HUES6 (cell line): ENCODE results near the gene SEMA4B.

ENCODE experiments used
- H3K27ac ChIP-seq: 2 replicates; pipeline ENCODE4 v1.7.0; 2013; ENCODE audit warnings: low read depth, mild to moderate bottlenecking, low read length, inconsistent platforms
- H3K27me3 ChIP-seq: 2 replicates; pipeline ENCODE4 v1.6.1; 2013; ENCODE audit warnings: low read length; ENCODE audit not compliant: control insufficient read depth, insufficient read depth
- H3K36me3 ChIP-seq: 2 replicates; pipeline ENCODE4 v1.6.1; 2013; ENCODE audit warnings: low read length; ENCODE audit not compliant: control insufficient read depth, insufficient read depth
- H3K4me1 ChIP-seq: 2 replicates; pipeline ENCODE4 v1.6.1; 2013; ENCODE audit warnings: low read length; ENCODE audit not compliant: control insufficient read depth, insufficient read depth
- H3K4me3 ChIP-seq: 2 replicates; pipeline ENCODE4 v1.5.1; 2013; ENCODE audit warnings: low read depth, low read length
- H3K9ac ChIP-seq: one replicate; pipeline ENCODE4 v1.6.1; 2013; ENCODE audit warnings: mild to moderate bottlenecking, low read length
- H3K9me3 ChIP-seq: 2 replicates; pipeline ENCODE4 v1.6.1; 2013; ENCODE audit warnings: low read depth, low read length; ENCODE audit not compliant: control insufficient read depth, insufficient read depth

SEMA4B gene

DNA sequence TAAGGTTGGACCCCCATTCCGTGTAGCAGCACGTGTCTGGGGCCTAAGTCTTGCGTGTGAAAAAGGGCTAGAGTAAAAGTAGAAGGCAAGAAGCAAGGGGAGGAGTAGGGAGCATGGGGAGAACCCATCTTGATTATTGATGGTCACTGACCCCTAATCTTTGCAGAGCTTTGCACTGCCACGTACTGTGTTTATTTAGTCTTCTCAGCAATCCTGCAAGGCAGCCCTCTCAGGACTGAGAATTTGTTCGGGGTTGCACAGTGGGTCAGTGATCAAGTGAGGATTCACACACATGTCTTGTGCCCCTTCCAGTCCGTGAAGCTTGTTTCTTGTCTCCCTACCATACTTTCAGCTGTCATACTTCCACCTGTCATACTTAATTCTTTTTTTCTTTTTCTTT is 7.2 kb downstream of the SEMA4B start:
- Histone ChIP-seq H3K9me3 (no peaks in the 10 kb centered on the region), H3K4me1 (peaks cover 13% of the 10 kb centered on the region; the same call in 1 of the 2 replicates), H3K9ac (no peak overlapping the region), H3K4me3 (no peak overlapping the region), H3K27ac (no peak overlapping the region), H3K27me3 (no peaks in the 10 kb centered on the region), H3K36me3 (0 out of 2 replicates have a peak, but pooled peaks cover 9% of the 10 kb centered on the region)

DNA sequence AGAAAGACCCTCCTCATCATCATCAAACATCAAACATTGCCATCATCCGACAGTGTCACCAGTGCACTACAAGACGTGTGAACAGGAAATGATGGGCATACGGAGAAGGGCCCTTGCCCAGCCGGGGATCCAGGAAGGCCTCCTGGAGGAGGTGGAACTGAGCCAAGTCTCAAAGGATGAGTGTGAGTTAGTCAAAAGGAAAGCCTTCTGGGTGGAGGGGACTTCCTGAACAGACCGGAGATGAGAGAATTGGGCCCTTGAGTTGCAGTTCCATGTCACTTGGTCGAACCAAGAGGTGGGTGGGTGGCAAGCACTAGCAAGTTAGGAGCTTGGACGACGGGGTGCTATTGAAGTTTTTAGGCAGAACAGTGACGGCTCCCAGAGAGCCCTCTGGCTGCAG is 8.5 kb downstream of the SEMA4B start:
- Histone ChIP-seq H3K36me3 (0 out of 2 replicates have a peak, but pooled peaks cover 9% of the 10 kb centered on the region), H3K27ac (no peak overlapping the region), H3K9ac (no peak overlapping the region), H3K4me1 (peaks cover 16% of the 10 kb centered on the region; the same call in 1 of the 2 replicates), H3K9me3 (no peaks in the 10 kb centered on the region), H3K4me3 (no peak overlapping the region), H3K27me3 (no peaks in the 10 kb centered on the region)

DNA sequence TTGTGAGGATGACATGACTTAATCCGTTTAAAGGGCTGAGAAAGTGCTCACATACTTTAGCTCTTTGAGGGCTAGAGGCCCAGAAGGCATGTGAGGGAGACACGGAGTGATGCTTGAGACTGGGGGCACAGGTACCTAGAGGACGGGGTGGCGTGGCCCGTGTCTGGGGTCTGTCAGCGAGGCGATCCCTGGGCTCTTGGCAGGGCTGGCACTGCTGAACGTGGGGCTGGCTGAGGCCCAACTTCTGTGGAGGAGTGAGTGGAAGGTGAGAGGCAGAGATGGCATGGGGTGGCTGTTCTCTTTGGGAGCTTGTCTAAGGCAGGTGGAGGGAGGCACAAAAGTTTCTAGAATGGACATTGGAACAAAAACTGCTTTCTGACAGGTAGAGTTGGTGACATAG is 9.5 kb downstream of the SEMA4B start:
- Histone ChIP-seq H3K36me3 (0 out of 2 replicates have a peak, but pooled peaks cover 6% of the 10 kb centered on the region), H3K4me3 (no peak overlapping the region), H3K9me3 (no peaks in the 10 kb centered on the region), H3K4me1 (peaks cover 16% of the 10 kb centered on the region; the same call in 1 of the 2 replicates), H3K27ac (no peak overlapping the region), H3K9ac (no peak overlapping the region), H3K27me3 (no peaks in the 10 kb centered on the region)

DNA sequence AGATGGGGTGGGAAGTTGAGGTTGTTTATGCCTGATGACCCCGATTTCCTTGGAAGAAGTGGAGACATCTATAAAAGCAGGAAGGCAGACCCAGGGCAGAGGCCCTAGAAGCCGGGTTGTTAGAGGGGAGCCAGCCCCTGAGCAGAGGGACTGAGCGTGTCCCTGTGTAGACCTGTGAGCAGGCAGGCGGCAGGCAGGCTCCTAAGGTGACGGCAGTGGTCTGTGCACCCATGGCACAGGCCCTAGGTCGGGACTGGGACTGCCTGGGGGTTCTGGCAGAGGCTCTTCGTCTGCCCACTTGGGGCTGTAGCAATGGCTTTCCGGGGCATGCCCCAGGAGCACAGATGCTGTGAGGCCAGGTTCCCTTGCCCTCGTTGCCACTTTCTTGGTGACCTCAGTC is 9.9 kb downstream of the SEMA4B start:
- Histone ChIP-seq H3K36me3 (0 out of 2 replicates have a peak, but pooled peaks cover 6% of the 10 kb centered on the region), H3K4me1 (peaks cover 16% of the 10 kb centered on the region; the same call in 1 of the 2 replicates), H3K27ac (no peak overlapping the region), H3K27me3 (no peaks in the 10 kb centered on the region), H3K9me3 (no peaks in the 10 kb centered on the region), H3K9ac (no peak overlapping the region), H3K4me3 (no peak overlapping the region)

DNA sequence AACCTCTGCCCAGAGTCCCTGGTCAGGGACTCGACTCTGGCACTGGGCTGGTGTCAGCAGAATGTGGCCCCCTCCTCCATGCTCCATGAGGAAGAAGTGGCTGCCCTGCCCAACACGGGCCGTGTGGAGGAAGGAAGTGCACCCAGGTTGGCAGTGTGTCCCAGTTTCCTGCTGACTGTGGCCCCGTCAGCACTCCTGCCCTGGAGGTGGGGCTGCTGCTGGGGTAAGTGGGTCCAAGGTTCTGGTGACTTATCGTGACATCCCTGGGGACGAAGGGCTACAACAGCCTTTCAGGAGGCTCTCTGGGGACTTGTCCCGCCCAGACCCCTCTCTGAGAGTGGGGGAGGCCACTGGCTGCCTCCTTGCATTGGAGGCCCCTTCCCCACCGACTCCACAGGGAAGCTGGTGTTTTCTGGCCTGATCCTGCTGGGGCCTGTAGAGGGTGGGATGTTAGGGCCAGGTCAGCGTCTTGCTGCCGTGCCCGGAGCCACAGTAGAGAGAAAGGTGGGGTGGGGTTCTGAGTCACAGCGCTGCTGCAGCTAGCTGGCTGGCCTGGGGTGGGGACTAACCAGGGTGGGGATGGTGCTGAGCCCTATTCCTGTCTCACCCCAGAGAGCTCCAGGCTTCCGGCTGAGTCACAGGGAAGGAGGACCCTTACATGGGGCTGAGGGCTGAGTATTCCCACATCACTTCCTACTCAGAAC is 10.5 kb downstream of the SEMA4B start:
- Histone ChIP-seq H3K9me3 (no peaks in the 10 kb centered on the region), H3K27me3 (no peaks in the 10 kb centered on the region), H3K27ac (no peak overlapping the region), H3K4me3 (no peak overlapping the region), H3K4me1 (peaks cover 16% of the 10 kb centered on the region; the same call in 1 of the 2 replicates), H3K36me3 (0 out of 2 replicates have a peak, but pooled peaks cover 3% of the 10 kb centered on the region), H3K9ac (no peak overlapping the region)

DNA sequence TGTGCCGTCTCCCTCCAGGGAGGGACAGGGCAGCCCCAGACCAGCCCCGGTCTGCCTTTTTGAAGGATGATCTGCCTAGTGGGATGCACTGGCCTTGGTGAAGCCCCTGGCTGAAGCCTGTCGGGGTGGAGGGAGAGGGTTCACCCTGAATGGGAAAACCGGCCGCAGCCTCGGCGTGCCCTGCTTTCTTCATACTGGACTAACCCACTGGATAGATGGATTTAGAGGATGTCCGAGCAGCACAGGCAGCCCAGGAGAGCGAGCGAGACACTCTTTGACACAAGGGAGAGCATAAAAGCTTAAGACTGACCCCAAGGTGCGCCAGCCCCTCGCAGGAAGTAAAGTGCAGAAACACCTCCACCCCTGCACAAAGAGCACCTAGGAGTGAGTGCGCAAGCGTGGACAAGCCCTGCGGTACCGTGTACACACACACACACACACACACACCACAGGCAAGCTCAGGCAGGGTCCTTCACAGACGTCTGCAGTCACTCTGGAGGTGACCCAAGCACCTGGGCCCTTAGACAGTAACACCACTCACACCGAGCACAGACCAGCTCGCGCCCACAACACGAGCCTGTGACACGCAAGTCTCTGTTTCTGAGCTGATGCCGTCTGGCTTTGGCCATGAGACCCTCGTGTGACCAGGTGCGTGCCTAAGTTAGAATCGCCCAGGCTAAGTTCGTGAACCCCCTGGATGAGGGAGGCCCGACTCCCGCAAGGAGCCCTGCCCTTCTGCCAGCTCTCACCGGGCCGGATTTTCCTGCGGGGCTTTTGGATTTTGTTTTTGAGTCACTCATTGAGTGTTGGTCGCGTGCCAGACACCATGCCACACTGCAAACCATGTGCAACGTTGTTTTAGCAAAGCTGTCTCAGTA is 11.3 kb downstream of the SEMA4B start:
- H3K36me3 ChIP-seq, result peaks cover 6% of the 10 kb centered on the region; the same call in 1 of the 2 replicates
- no peak overlapping the region for H3K4me3 ChIP-seq
- H3K9ac ChIP-seq, result no peak overlapping the region
- no peak overlapping the region for H3K27ac ChIP-seq
- H3K4me1 ChIP-seq, result peaks cover 16% of the 10 kb centered on the region; the same call in 1 of the 2 replicates
- H3K9me3 ChIP-seq, result no peaks in the 10 kb centered on the region
- H3K27me3 ChIP-seq, result no peaks in the 10 kb centered on the region

DNA sequence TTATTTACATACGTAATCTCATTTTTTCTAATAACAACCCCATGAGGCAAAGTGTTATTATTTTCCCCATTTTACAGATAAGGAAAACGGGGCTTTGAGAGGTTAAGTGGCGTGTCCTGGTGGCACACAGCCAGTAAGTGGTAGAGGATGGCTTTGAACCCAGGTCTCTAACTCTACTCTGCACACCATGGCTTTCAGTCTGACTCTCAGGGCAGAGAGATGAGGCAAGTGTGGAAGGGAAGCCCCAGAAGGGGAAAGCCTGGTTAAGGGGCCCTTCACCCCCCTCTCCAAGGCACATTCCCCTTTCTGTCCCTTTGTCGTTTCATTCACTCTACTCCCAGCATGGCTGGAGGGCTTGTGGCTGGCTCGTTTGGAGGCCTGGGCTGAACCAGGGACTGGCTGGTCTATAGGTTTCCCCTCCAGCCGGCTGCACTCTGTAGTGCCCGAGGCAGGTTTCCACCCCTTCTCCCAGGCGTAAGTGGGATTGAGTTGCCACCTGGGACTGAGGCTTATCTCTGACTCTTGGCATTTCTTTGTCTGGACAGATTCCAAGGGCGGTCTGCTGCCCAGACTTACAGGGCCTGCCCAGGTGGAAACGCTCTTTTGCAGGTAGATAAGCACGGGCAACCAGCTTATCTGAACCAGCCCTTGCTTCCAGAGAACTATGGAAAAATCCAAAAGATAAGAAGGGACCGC is 12.1 kb downstream of the SEMA4B start:
- no peaks in the 10 kb centered on the region for H3K27me3 ChIP-seq
- no peaks in the 10 kb centered on the region for H3K9me3 ChIP-seq
- H3K4me1 ChIP-seq, result peaks cover 16% of the 10 kb centered on the region; the same call in 1 of the 2 replicates
- no peak overlapping the region for H3K27ac ChIP-seq
- no peak overlapping the region for H3K9ac ChIP-seq
- no peak overlapping the region for H3K4me3 ChIP-seq
- peaks cover 14% of the 10 kb centered on the region for H3K36me3 ChIP-seq

DNA sequence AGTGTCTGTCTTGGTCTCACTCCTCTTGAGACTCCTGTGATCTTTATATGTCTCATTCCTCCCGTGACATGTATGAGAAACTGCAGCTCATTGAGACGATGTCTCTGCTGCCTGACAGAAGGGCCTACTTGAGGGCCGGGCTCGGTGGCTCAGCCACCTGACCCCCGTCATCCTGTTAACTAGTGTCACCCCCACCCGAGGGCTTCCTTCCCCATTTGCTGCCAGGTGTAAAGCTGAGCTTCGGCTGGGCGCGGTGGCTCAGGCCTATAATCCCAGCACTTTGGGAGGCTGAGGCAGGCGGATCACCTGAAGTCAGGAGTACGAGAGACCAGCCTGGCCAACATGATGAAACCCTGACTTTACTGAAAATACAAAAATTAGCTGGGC is 12.7 kb downstream of the SEMA4B start:
- no peak overlapping the region for H3K4me3 ChIP-seq
- no peak overlapping the region for H3K27ac ChIP-seq
- H3K27me3 ChIP-seq, result no peaks in the 10 kb centered on the region
- no peaks in the 10 kb centered on the region for H3K9me3 ChIP-seq
- H3K4me1 ChIP-seq, result peaks cover 16% of the 10 kb centered on the region; the same call in 1 of the 2 replicates
- H3K9ac ChIP-seq, result no peak overlapping the region
- H3K36me3 ChIP-seq, result peaks cover 14% of the 10 kb centered on the region

DNA sequence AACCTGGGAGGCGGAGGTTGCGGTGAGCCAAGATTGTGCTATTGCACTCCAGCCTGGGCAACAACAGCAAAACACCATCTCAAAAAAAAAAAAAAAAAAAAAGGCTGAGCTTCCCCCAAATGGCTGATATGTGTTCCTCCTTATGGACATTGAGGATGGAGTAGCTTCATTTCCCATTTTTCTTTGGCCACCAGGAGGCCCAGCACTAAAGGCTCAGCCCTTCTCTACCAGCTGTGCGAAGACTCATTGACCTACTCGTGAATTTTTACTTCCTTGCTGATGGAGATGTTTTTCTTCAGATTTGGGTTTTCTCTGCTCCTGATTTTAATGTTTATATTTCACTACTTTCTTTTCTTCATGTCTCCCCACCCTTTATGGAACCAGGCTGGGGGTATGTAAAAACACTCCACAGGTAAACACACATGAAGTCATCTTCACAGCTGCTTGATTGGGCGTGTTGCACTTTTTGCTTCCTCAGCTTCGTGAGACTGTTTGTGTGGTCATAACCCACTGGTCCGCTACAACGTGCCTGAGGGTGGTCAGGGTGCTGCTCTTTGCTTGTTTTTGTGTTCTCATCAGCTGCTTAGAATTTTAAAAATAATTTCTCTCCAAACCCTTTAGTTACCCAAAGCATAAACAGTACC is 13.5 kb downstream of the SEMA4B start:
- peaks cover 19% of the 10 kb centered on the region; the same call in 1 of the 2 replicates for H3K4me1 ChIP-seq
- H3K36me3 ChIP-seq, result peaks cover 11% of the 10 kb centered on the region
- H3K27me3 ChIP-seq, result no peaks in the 10 kb centered on the region
- H3K9ac ChIP-seq, result no peak overlapping the region
- no peaks in the 10 kb centered on the region for H3K9me3 ChIP-seq
- no peak overlapping the region for H3K4me3 ChIP-seq
- no peak overlapping the region for H3K27ac ChIP-seq

DNA sequence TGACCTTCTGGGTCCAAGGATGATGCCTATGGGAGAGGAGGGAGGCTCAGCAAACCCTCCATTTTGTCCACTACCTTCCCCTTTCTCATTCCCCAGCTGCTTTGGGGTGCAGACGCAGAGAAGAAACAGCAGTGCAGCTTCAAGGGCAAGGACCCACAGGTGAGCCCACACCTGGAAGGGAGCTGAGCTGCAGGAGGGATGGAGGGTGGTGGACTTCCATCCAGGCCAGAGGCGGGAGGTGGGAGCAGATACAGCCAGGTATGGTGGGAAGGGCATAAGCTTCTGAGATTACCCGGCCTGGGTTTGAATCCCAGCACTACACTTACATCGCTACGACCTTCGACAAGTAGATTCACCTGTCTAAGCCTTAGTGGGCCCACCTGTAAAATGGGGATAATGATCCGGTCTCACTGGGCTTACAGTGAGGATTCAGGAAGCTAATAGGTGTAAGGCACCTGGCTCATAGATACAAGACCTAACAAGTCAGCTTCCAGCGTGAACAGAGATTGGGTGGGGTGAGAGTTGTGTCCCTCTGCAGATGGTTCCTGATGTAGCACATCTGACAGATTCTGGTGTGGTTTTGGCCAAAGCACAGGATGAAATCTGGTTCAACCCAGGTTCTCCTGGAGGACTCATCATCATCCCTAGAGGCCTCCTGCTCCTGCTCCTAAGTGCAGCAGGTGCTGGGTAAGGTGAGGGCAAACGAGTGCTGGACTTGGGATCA is 16.7 kb downstream of the SEMA4B start:
- Histone ChIP-seq H3K4me1 (peaks cover 13% of the 10 kb centered on the region; the same call in 1 of the 2 replicates), H3K4me3 (no peak overlapping the region), H3K36me3 (peaks cover 15% of the 10 kb centered on the region), H3K9me3 (no peaks in the 10 kb centered on the region), H3K27me3 (no peaks in the 10 kb centered on the region), H3K27ac (no peak overlapping the region), H3K9ac (no peak overlapping the region)
